Camera-type eye (tissue), 1 donor: ENCODE results near the gene CLEC9A. TPM values are rescaled to one million over a fixed set of nuclear protein-coding genes. Genes with fewer than 3 reads are reported as not detected.

Experiments
- total RNA-seq: library from RNA; depleted of rRNA; stranded (reverse); fragments of >200 nt; gene quantifications from one replicate; pipeline ENCODE4 v1.2.3, GENCODE V29; 2014

The CLEC9A gene
- 0.27 TPM for total RNA-seq

GRCh38 chr12:10030446-10030845 is at the start of gene CLEC9A:
TSS of gene CLEC9A (plus strand) at chr12:10030682. CDS start at chr12:10052688, 22,006 bp downstream.

GRCh38 chr12:9999016-9999415 is 31.5 kb upstream of the CLEC9A start, which contains the start of gene CLEC1B:
TSS of gene CLEC1B (minus strand) at chr12:9999121. CDS start at chr12:9999100, 21 bp downstream.

GRCh38 chr12:10098791-10099190 is 68.3 kb downstream of the CLEC9A start, which contains the start of gene CLEC1A:
TSS of gene CLEC1A (minus strand) at chr12:10098985. CDS start at chr12:10098922, 63 bp downstream.

Other genes starting within 250 kb of the CLEC9A start
- 1.1 TPM for gene KLRF1, start 203.2 kb upstream of the CLEC9A start, total RNA-seq
- 13.5 TPM for gene CLEC2B, start 161.3 kb upstream of the CLEC9A start, total RNA-seq
- not detected for gene KLRF2, start 149.2 kb upstream of the CLEC9A start, total RNA-seq
- 1.1 TPM for gene CLEC2A, start 98.3 kb upstream of the CLEC9A start, total RNA-seq
- gene CLEC12A, start 59.3 kb upstream of the CLEC9A start, total RNA-seq = 3.4 TPM
- 1.5 TPM for gene CLEC1B, start 31.6 kb upstream of the CLEC9A start, total RNA-seq
- 0.22 TPM for gene CLEC12B, start 20.1 kb upstream of the CLEC9A start, total RNA-seq
- gene CLEC1A, start 68.3 kb downstream of the CLEC9A start, total RNA-seq = 3.7 TPM
- gene CLEC7A, start 99.5 kb downstream of the CLEC9A start, total RNA-seq = 5.1 TPM
- gene OLR1, start 141.4 kb downstream of the CLEC9A start, total RNA-seq = 0.60 TPM
- gene TMEM52B, start 148.3 kb downstream of the CLEC9A start, total RNA-seq = not detected
- gene GABARAPL1, start 182.2 kb downstream of the CLEC9A start, total RNA-seq = 84.7 TPM